Right lobe of liver (tissue), 6 donors: Measurements from ENCODE around the gene TEX22. TPM values are rescaled to one million over a fixed set of nuclear protein-coding genes. Genes with fewer than 3 reads are reported as not detected.

Source experiments
- ATAC-seq, 4 donors: fragments of 200-7000 bp; cut with Tn5 transposase; one replicate each; pipeline ENCODE4 v1.9.1; 2020; ENCODE audit warnings: mild to moderate bottlenecking in 4 of 4, moderate library complexity in 4 of 4
- DNase-seq, 3 donors: peaks; one replicate each; pipeline ENCODE4 v3.0.0-alpha.2; 2020
- H3K27ac ChIP-seq, 3 donors: fragments of 200-600 bp; one replicate each; pipeline ENCODE4 v1.8.0; 2022
- H3K27me3 ChIP-seq, 2 donors: fragments of 200-600 bp; one replicate each; pipeline ENCODE4 v1.8.0; 2022
- H3K36me3 ChIP-seq, 4 donors: fragments of 200-600 bp; sonication (generic) in 1 of 4; one replicate each; pipeline versions ENCODE4 v1.5.1 to v1.8.0; 2017 to 2022; ENCODE audit warnings: control low read depth in 1 of 4
- H3K4me1 ChIP-seq, 4 donors: fragments of 200-600 bp; sonication (generic) in 1 of 4; one replicate each; pipeline versions ENCODE4 v1.5.1 to v1.8.0; 2017 to 2022; ENCODE audit warnings: control low read depth in 1 of 4
- H3K4me3 ChIP-seq, 3 donors: fragments of 200-600 bp; one replicate each; pipeline ENCODE4 v1.8.0; 2022
- H3K9me3 ChIP-seq, 4 donors: fragments of 200-600 bp; sonication (generic) in 1 of 4; one replicate each; pipeline versions ENCODE4 v1.5.1 to v1.8.0; 2017 to 2022; ENCODE audit warnings: control low read depth in 1 of 4
- POLR2A ChIP-seq: fragments of 450-650 bp; IDR thresholded peaks from one replicate; pipeline ENCODE4 v1.6.1; 2017; ENCODE audit warnings: antibody characterized with exemption, mild to moderate bottlenecking
- WGBS: methylation state at CpG from one replicate; pipeline ENCODE4 v1.1.6; 2018; ENCODE audit warnings: low coverage, low lambda C conversion rate; ENCODE audit not compliant: insufficient coverage; ENCODE audit errors: missing lambda C conversion rate; 5-methylcytosine and 5-hydroxymethylcytosine counted together
- intact Hi-C, 2 donors: fragments of 100-400 bp; cut with DNase I; formaldehyde crosslinking; loops; one replicate each; pipeline versions ENCODE4 v1.11.2 to v1.14.1; 2022
- total RNA-seq, 6 experiments: library from RNA; depleted of rRNA in 2 of 6; stranded (reverse); fragments of >200 nt in 2 of 6; fragmentation: NEBNext Ultra II Directional in 3 of 6; extraction: Animal tissue kit (Norgen Biotek cat#: 25700) in 3 of 6; gene quantifications; one replicate each; pipeline versions ENCODE4 v1.1.0 to v1.2.4, GENCODE V29; 2016 to 2023
- TF ChIP-seq, protein P1 (sequence below), 4 donors: fragments of 200-600 bp in 3 of 4; fragments of 450-650 bp in 1 of 4; IDR thresholded peaks; one replicate each; pipeline versions ENCODE4 v1.5.1 to v1.8.0; 2016 to 2022; ENCODE audit warnings: antibody characterized with exemption in 4 of 4, mild to moderate bottlenecking in 2 of 4
- donor health status: DM: no; HTN: yes; CAD: no.
- donor health status: DM: no; HTN: no; CAD: no.
- donor health status: DM: no; HTN: no; CAD: no.
- donor health status: DM: no; HTN: yes; CAD: no.
- donor health status: DM: no; HTN: yes; CAD: no.

TEX22 gene
- total RNA-seq, 6 experiments from 2014 or later = 0.07 to 0.44 (median 0.35) TPM; not detected in 3

DNA sequence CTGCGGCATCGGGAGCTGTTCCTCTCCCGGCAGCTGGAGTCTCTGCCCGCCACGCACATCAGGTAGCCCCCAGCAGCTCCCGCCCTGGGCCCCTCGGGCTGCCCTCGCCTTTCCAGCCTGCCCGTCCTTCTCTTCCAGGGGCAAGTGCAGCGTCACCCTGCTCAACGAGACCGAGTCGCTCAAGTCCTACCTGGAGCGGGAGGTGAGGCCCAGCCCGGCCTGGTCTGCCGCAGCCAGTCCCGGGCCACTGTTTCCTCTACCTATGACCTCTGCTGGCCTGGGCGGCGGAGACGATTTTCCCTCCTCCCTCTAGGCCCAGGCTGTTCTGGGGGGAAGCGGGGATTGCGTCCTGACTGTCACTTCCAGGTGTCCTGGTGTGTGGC, 51.8 kb downstream of the TEX22 start:
- Histone ChIP-seq H3K4me1 (no peaks in the 10 kb centered on the region), H3K27me3 (no peaks in the 10 kb centered on the region), H3K4me3 (no peak overlapping the region), H3K9me3 (no peaks in the 10 kb centered on the region), H3K36me3 (peaks cover 0 to 14% (median 0%) of the 10 kb centered on the region in 4 donors), H3K27ac (no peak overlapping the region)
- intact Hi-C loops = no loop called here
- no peak for ATAC-seq
- 97% methylated on average over 6 of the region's 22 CpGs for WGBS
- TF ChIP-seq POLR2A = no peak
- TF ChIP-seq, protein P1, sequence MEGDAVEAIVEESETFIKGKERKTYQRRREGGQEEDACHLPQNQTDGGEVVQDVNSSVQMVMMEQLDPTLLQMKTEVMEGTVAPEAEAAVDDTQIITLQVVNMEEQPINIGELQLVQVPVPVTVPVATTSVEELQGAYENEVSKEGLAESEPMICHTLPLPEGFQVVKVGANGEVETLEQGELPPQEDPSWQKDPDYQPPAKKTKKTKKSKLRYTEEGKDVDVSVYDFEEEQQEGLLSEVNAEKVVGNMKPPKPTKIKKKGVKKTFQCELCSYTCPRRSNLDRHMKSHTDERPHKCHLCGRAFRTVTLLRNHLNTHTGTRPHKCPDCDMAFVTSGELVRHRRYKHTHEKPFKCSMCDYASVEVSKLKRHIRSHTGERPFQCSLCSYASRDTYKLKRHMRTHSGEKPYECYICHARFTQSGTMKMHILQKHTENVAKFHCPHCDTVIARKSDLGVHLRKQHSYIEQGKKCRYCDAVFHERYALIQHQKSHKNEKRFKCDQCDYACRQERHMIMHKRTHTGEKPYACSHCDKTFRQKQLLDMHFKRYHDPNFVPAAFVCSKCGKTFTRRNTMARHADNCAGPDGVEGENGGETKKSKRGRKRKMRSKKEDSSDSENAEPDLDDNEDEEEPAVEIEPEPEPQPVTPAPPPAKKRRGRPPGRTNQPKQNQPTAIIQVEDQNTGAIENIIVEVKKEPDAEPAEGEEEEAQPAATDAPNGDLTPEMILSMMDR (IDR thresholded peaks at IDR 0.05) = no peak
- DNase-seq = peak in 1 of 3 donors; percentile 40

DNA sequence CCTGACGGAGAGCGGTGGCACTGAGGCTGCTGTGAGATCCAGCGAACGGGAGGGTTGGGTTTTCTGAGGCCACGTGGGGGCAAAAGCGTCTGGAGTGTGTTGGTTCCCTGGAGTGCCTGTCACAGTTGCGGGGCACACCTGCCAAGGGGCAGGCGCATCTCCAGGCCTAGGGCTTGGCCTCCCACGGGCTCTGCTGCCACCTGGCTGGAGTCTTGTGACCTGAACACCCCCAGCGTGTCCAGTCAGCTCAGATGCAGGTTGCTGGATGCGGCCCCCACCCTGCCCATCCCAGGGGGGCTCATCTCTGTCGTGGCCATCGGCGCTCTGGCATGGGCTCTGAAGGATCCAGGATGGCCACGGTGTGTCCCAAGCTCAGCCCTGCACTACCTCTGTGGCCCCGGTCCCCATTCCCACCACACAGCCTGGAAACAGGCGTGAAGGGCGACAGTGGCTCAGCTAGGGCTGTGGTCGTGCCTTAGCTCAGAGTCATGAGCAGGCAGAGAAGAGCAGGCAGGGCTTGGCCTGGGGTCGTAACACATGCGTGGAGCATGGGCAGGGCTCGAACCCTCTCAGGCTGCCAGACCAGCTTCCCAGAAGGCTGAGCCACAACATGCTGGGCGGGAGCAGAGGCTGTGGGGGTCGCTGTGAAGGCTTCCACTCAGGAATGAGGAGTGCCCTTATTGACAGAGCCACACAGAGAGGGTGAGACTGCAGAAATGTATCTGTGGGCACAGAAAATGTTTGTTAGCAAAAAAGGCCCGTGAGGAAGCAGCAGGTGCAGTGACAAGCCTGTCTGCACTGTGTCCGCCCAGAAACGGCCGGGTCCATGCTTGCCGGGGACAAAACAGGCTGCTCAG, 52.8 kb downstream of the TEX22 start:
- ATAC-seq (no peak), DNase-seq (peak in 1 of 3 donors; percentile 46)
- Histone ChIP-seq H3K27me3 (no peaks in the 10 kb centered on the region), H3K36me3 (peaks cover 0 to 14% (median 0%) of the 10 kb centered on the region in 4 donors), H3K9me3 (no peaks in the 10 kb centered on the region), H3K4me1 (no peaks in the 10 kb centered on the region), H3K27ac (no peak overlapping the region), H3K4me3 (no peak overlapping the region)
- no peak for TF ChIP-seq POLR2A
- TF ChIP-seq, protein P1 (IDR thresholded peaks at IDR 0.05) = peak in 1 of 4 donors; percentile 15
- intact Hi-C loops = no loop called here
- 89% methylated on average over 3 of the region's 29 CpGs for WGBS

DNA sequence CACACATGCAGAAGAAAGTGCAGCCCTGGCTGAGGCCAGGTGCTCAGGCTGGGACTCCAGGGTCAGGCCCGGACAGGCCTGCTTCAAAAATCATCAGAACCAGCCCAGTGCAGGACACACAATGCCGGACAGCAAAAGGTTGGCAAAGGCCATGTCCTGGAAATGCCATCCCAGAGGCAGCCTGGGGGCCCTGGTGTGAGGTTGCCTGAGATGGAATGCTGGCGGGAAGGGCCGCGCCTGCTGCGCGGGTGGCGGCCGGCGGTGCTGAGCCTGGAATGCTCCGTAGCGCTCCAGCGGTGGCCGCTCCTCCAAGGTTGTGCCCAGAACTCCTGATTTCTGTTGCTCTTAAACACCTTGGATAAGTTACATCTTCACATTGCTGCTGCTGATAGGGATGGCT, 54.6 kb downstream of the TEX22 start:
- Histone ChIP-seq H3K27ac (no peak overlapping the region), H3K4me1 (no peaks in the 10 kb centered on the region), H3K9me3 (no peaks in the 10 kb centered on the region), H3K4me3 (no peak overlapping the region), H3K27me3 (no peaks in the 10 kb centered on the region), H3K36me3 (peaks cover 0 to 14% (median 2%) of the 10 kb centered on the region in 4 donors)
- ATAC-seq = no peak
- DNase-seq = peak in 1 of 3 donors; percentile 17
- intact Hi-C loops = no loop called here
- no peak for TF ChIP-seq POLR2A
- TF ChIP-seq, protein P1 (IDR thresholded peaks at IDR 0.05) = no peak
- 85% methylated on average over 8 of the region's 14 CpGs for WGBS

DNA sequence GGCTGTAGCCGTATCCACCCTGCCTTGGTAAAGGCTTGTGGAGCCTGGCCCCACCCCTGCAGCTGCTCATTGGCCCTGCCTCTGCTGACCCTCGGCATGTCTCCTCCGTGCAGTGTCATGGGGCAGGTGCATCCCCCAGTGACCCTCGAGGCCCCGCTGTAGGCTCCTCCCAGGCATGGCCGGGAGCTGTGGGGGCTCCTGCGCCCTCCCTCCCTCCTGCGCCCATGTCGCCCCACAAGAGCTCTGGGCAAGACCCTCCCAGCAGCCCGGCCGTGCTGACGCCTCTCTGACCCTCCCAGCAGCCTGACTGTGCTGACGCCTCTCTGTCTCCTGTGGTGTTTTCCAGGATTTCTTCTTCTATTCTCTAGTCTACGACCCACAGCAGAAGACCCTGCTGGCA, 55.5 kb downstream of the TEX22 start:
- H3K27ac ChIP-seq = no peak overlapping the region
- ATAC-seq = no peak
- intact Hi-C loops = no loop called here
- no peak for DNase-seq
- peaks cover 0 to 14% (median 2%) of the 10 kb centered on the region in 4 donors for H3K36me3 ChIP-seq
- H3K4me1 ChIP-seq = no peaks in the 10 kb centered on the region
- no peaks in the 10 kb centered on the region for H3K27me3 ChIP-seq
- 97% methylated on average over 6 of the region's 14 CpGs for WGBS
- H3K4me3 ChIP-seq = no peak overlapping the region
- TF ChIP-seq, protein P1 (IDR thresholded peaks at IDR 0.05) = no peak
- TF ChIP-seq POLR2A = no peak
- H3K9me3 ChIP-seq = no peaks in the 10 kb centered on the region
